T-helper 2 cell (primary cell): Measurements from ENCODE around the gene PLCG1.
"Not testable (repeated sequence)": the region's sequence is repeated elsewhere in the genome, so short reads cannot be mapped to it uniquely, and the experiment has no call there.

ENCODE experiments used
- DNase-seq, 5 experiments: peaks; one replicate each; pipeline versions ENCODE4 v3.0.0 to v3.0.0-alpha.2; 2012 to 2022

PLCG1 gene

GRCh38 chr20:41124451-41125094 is 12.8 kb upstream of the PLCG1 start:
- DNase-seq, result no peak

GRCh38 chr20:41125530-41126457 is 11.5 kb upstream of the PLCG1 start:
- no peak for DNase-seq

- no peak for DNase-seq
These were observed 10.6 kb upstream of the PLCG1 start for GRCh38 chr20:41126719-41127118.

- DNase-seq, result not testable (repeated sequence)
These were observed 9.0 kb upstream of the PLCG1 start for GRCh38 chr20:41128317-41128716.

GRCh38 chr20:41131594-41132387 is 5.6 kb upstream of the PLCG1 start:
- DNase-seq, result no peak

GRCh38 chr20:41132388-41132775 is 5.0 kb upstream of the PLCG1 start:
- DNase-seq, result not testable (repeated sequence)

GRCh38 chr20:41133709-41134361 is 3.5 kb upstream of the PLCG1 start:
- DNase-seq, result peak in 2 of 5 experiments; percentile 63 to 85

- no peak for DNase-seq
These were observed 2.8 kb upstream of the PLCG1 start for GRCh38 chr20:41134362-41135186.

- peak; percentile 36 to 65 (median 46) for DNase-seq
These were observed 2.0 kb upstream of the PLCG1 start for GRCh38 chr20:41135187-41135887.

GRCh38 chr20:41135888-41136679 is 1.3 kb upstream of the PLCG1 start:
- DNase-seq, result no peak

GRCh38 chr20:41137614-41138474 is 501 bp downstream of the PLCG1 start:
- peak in 4 of 5 experiments; percentile 39 to 86 (median 64) for DNase-seq

GRCh38 chr20:41138475-41139226 is 1.3 kb downstream of the PLCG1 start:
- DNase-seq, result peak in 3 of 5 experiments; percentile 31 to 93 (median 79)

GRCh38 chr20:41139227-41140093 is 2.1 kb downstream of the PLCG1 start:
- DNase-seq, result peak in 1 of 5 experiments; percentile 55

- peak in 1 of 5 experiments; percentile 54 for DNase-seq
These were observed 3.1 kb downstream of the PLCG1 start for GRCh38 chr20:41140226-41141133.

GRCh38 chr20:41141153-41141815 is 3.9 kb downstream of the PLCG1 start:
- DNase-seq, result no peak
